ENCODE results near the gene GABBR2.

GRCh38 chr9:98264516-98264915, 444.2 kb downstream of the GABBR2 start:
- TF ChIP-seq EP300 (IDR thresholded peaks at IDR 0.05; ENCODE audit: low read length) (no peak), EZH2 (IDR thresholded peaks at IDR 0.05; ENCODE audit: borderline replicate concordance, low read depth, low read length) (no peak), LEF1 (IDR thresholded peaks at IDR 0.05) (no peak), PRPF4 (IDR thresholded peaks at IDR 0.05; ENCODE audit: insufficient read depth, low read depth, low read length, poor library complexity, severe bottlenecking) (no peak), YBX1 (IDR thresholded peaks at IDR 0.05) (no peak), RAD21 (CRISPR knock-in tag; conservative IDR thresholded peaks at IDR 0.05 in 1 of 2, IDR thresholded peaks at IDR 0.05 in 1 of 2) (no peak), CEBPB (tag; IDR thresholded peaks at IDR 0.05) (no peak), JUNB (CRISPR knock-in tag; conservative IDR thresholded peaks at IDR 0.05) (no peak), SRF (CRISPR knock-in tag; IDR thresholded peaks at IDR 0.05) (no peak), CREB1 (IDR thresholded peaks at IDR 0.05) (no peak), CREB1 (CRISPR knock-in tag; IDR thresholded peaks at IDR 0.05) (no peak)
- TF ChIP-seq, protein P1, sequence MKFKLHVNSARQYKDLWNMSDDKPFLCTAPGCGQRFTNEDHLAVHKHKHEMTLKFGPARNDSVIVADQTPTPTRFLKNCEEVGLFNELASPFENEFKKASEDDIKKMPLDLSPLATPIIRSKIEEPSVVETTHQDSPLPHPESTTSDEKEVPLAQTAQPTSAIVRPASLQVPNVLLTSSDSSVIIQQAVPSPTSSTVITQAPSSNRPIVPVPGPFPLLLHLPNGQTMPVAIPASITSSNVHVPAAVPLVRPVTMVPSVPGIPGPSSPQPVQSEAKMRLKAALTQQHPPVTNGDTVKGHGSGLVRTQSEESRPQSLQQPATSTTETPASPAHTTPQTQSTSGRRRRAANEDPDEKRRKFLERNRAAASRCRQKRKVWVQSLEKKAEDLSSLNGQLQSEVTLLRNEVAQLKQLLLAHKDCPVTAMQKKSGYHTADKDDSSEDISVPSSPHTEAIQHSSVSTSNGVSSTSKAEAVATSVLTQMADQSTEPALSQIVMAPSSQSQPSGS (CRISPR knock-in tag; IDR thresholded peaks at IDR 0.05), result no peak
- TF ChIP-seq, protein P2, sequence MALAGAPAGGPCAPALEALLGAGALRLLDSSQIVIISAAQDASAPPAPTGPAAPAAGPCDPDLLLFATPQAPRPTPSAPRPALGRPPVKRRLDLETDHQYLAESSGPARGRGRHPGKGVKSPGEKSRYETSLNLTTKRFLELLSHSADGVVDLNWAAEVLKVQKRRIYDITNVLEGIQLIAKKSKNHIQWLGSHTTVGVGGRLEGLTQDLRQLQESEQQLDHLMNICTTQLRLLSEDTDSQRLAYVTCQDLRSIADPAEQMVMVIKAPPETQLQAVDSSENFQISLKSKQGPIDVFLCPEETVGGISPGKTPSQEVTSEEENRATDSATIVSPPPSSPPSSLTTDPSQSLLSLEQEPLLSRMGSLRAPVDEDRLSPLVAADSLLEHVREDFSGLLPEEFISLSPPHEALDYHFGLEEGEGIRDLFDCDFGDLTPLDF (CRISPR knock-in tag; IDR thresholded peaks at IDR 0.05), result no peak

Data from K562 (cell line).